Measurements from ENCODE around the gene EIF3M.
"Not testable (repeated sequence)": the region's sequence is repeated elsewhere in the genome, so short reads cannot be mapped to it uniquely, and the experiment has no call there.

EIF3M gene

DNA sequence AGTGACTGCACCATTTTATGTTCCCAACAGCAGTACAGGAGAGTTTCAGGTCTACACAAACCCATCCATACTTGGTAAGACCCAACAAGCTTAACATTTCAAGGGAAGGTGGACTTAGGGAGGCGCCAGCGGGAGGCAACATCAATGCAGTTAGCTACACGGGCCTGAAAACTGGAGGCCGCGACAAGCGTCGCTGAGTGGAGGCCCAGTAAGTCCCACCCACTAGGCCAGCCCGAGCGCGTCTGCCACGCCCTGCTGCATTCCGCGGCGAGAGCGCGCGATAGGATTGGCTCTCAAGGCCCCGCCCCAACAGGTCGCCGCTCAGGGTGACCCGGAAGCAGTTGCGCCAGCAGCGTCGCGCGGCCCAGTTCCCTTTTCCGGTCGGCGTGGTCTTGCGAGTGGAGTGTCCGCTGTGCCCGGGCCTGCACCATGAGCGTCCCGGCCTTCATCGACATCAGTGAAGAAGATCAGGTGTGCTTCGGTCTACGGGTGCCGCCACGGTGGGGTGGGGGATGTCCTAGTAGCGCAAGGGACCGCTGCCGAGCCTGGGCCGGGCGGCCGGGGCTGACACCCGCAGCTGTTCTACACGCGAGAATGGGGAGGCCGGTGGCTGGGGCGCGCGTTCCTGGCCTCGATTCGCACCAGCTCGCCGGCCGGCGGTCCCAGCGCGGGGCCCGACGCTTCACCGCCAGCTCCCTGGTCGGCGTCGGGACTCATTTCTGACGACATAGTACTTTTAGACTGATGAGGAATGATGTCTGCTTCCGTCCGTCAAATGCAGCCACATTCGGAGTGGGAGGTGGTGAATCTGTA lies at the start of gene EIF3M:
Gene EIF3M, plus strand, starts transcription at position 373 of the 813 bp plus-strand sequence. Its CDS starts 57 bp downstream, at position 430.
- FAIRE-seq: peak; percentile 82

DNA sequence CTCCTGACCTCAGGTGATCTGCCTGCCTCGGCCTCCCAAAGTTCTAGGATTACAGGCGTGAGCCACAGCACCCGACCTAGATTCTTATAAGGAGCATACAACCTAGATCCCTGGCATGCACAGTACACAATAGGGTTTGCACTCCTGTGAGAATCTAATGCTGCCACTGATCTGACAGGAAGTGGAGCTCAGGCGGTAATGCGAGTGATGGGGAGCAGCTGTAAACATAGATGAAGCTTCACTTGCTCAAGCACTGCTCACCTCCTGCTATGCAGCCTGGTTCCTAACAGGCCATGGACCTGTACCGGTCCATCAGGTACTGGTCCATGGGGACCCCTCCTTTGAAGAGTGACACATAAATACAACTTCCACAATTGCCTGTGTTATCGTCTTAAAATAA lies 44.8 kb upstream of the EIF3M start:
- no peak for FAIRE-seq

DNA sequence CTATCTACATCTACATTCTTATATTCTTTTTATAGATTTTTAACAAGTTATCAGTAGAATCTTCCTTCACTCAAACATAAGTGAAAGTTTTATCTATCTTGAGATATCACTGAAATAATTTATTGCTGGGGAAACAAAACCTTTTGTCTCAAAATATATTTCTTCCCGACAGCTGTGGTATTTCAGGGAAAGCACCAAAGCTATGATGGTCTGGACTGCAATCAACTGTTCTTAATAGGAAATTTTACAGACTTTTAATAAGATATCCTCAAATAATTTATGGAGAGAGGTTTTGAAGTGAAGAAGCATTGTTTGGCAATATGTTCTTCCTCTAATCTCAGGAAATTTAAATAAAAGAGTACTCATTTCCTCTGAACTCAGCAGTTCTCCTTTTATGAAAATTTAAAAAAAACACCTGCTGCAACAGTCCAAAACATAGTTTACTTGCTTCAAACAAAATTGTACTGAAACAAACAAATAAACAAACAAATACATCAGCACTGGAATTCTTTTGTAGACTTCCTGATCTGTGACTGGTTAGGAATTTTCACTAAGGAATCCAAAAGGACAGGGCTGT lies 33.9 kb upstream of the EIF3M start:
- no peak for FAIRE-seq

DNA sequence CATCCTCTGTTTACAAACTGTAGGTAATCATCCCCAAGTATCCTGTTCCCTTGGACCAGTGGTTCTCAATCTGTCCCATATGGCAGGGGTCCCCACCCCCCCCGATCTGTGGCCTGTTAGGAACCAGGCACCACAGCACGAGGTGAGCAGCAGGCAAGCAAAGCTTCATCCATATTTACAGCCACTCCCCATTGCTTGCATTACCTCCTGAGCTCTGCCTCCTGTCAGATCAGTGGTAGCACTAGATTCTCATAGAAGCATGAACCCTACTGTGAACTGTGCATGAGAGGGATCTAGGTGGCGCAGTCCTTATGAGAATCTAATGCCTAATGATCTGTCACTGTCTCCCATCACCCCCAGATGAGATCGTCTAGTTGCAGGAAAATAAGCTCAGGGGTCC lies 33.4 kb upstream of the EIF3M start:
- no peak for FAIRE-seq

DNA sequence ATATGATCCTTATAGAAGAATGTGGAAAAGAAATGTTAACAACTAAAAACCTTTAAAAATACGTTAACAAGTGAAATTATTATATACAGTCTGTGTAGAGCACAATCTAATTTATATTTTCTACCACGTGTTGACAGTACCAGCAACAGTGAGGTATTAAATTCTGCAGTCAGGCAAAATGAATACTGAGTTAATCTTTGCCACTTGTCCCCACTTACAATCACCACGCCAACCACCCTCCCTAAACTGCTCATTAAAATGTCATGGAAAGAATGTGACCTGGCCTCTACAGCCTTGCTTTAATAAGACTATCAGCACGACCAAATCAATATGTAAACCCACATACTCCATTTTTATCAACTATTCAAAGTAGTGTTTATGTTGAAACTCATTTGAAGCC lies 28.5 kb upstream of the EIF3M start:
- FAIRE-seq: no peak

DNA sequence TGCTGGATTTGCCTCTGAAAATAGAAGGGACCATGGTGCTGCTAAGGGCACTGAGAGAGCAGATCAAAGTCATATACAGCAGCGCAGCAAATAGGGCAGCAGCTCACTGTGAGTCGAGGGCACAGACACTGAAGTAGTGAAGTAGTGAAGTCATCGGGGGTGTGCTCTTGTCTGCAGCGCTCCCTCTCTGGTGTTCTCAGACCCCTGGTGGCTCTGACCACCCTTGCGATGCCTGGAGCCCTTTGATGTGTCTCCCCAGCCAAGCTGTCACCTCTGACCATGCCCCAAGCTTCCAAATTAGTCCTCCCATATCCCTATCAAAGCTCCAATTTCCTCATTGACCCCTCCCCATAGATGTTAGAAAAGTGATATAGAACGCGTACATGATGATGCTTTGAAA lies 27.7 kb upstream of the EIF3M start:
- no peak for FAIRE-seq

DNA sequence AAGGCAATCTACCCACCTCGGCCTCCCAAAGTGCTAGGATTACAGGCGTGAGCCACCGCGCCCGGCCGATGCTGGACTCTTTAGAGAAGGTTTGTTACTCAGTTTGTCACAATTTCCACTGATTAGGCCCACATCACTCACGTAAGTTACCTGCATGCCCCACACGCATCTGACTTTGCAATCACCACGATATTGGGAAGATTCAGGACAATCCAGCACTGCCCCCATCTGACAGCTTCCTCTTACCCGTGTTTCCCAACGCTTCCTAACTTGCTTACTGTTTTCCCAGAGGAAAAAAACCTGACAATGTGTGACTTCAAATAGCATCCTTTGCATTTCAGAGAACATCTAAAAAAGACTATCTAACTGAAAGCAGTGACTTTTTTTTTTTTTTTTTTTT lies 21.8 kb upstream of the EIF3M start:
- FAIRE-seq: no peak

DNA sequence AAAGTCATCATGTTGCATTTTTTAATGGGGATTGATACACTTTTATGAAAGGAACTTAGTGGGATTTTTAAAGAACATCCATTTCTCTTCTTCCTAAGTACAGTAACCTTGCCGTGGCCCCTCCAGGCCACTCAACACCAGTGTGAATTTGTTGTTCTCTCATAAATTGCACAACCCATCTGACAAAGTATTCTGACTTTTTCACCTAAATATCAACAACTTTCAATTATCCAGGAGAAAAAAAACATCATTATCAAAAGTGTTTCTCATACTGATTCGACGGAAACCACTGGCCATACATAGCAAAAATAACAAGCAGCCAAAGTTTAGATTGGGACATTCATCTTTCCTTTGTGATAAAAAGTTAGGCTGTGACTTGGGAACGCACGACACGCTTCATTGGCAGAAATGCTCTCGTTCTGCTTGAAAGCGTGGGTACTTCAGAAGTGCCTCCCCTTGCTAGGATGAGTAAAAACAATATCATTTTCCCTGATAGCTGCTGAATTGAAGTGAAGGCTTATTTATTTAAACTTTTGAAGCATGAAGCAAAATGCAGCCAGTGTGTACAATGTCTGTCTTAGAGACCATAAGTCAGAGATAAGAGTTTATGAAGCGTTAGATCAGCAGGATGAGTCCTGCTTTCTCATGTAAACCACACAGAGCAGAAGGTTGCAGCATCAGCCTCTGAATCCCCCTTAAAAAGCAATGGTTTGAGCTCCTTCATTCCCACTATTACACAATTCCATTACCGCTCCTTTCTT lies 20.6 kb upstream of the EIF3M start:
- no peak for FAIRE-seq

DNA sequence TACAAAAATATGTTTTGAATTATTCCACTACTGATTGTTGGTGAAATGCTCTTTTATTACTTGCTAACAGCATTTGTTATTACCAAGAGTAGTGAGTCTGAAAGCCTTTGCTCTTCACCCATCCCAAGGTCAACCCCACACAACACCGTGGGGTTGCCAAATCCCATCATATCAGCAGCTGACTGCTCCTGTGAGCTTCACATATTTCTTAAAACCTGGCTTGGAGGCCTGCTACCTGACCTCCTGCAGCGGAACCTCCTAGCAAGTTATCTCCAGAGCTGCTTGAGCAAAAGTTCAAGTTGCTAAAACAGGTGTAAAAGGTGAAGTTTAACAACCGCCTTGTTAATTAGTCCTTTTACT lies 20.1 kb upstream of the EIF3M start:
- FAIRE-seq: no peak

DNA sequence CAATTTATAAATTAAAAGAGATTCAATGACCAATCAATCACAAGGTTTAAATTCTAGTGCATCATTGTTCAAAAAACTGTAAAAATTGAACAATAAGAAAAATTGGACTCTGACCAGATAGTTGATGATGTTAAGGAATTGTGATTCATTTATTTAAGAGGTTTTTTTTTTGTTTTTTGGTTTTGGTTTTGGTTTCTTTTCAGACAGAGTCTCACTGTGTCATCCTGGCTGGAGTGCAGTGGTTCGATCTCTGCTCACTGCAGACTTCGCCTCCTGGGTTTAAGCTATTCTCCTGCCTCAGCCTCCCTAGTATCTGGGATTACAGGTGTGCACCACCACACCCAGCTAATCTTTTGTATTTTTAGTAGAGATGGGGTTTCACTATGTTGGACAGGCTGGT lies 17.1 kb upstream of the EIF3M start:
- no peak for FAIRE-seq

DNA sequence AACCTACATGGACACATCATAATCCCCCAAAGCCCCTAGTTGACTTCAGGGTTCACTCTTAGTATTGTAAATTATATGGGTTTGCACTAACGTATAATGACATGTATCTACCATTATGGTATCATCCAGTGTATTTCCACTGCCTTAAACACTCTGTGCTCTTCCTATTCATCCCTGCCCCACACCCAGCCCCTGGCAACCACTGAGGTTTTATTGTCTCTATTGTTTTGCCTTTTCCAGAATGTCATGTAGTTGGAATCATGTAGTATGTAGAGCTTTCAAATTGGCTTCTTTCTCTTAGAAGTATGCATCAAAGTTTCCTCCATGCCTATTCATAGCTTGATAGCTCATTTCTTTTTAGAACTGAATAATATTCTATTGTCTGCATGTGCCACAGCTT lies 16.5 kb upstream of the EIF3M start:
- FAIRE-seq: no peak

DNA sequence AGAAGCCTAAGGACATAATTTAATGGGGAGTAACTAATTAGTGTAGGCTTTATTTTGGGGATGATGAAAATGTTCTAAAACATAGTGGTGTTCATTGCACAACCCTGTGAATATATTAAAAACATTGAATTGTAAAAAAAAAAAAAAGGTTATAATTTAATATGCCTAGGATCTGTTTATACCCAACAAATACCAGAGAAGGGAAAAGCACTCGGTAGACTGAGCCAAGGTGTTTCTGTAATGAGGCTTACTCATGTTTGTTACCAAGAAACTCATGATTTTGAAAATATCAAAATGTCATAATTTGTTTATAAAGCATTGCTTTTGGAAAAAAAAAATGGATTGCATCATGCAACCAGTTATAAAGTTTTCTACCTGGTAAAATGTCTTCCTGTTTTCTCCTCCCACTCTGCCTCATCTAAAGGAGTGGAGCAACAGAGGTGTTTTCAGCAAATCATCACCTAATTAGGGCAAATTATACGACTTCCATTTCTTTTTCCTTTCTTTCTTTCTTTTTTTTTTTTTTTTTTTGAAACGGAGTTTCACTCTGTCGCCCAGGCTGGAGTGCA lies 14.2 kb upstream of the EIF3M start:
- no peak for FAIRE-seq

DNA sequence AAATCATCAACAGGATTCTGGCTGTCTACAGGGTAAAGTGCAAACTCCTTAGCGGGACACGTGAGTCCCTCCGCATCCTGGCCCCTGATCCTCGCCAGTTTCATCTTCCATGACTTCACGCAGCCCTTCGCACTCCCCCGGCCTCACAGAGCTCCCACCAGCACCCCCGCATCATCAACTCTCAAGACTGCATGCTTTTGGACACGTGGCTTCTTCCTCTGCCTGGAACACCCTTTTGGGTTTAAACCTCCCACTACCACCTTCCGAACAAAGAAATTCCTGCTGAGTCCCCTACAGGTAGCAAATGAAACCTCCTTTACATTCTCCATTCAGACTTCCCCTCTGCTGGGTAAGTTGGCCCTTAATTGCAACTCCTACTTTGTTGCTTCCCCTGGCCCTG lies 12.6 kb upstream of the EIF3M start:
- no peak for FAIRE-seq

DNA sequence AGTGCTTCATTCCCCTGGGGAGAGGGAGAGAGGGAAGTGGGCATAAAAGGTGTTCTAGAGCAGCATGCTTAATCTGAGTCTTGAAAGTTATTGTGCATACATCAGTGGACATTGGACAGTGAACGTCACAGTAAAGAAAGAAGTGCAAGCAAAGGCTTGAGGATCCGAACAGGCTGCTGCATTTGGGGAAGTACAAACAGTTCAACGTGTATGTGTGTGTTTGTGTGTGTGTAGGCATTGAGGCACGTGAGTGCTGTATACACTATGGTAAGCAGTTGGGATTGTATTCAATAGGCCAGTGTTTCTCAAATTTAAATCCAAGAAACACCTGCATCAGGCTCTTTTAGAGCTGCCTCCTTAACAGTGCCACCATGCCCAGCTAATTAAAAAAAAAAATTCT lies 10.4 kb upstream of the EIF3M start:
- no peak for FAIRE-seq

DNA sequence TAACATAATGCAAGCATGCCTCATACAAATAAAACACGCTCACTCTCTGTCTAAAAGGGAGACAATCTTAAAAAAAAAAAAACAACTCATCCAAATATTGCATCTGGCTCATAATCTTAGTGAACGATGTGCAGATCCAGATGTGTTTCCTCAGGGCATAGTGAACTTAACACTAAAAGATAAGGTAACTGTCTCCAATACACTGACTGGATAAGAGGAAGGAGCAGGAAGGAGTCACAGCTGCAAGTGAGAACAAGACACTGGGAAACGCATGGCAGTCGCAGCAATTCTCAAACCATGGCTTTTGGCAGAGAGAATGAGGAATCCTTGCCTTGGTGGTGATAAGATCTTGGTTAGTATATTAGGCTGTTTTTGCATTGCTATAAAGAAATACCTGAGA lies 9.2 kb upstream of the EIF3M start:
- FAIRE-seq: no peak

DNA sequence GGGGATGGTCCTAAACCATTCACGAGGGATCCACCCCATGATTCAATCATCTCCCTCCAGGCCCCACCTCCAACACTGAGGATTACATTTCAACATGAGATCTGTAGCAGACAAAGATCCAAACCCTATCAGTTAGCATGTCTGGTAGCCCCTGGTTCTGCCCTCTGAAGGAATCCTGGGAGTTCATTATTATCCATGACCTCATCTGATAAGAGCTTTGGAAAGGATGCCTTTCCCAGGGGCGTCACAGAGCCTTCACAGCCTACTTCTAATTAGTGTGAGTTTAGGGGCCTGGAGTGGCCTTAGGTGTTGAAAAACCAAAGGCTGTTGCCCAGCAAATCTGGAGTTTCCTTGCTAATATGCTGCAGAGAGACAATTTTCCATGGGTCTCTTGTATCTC lies 8.6 kb upstream of the EIF3M start:
- no peak for FAIRE-seq

DNA sequence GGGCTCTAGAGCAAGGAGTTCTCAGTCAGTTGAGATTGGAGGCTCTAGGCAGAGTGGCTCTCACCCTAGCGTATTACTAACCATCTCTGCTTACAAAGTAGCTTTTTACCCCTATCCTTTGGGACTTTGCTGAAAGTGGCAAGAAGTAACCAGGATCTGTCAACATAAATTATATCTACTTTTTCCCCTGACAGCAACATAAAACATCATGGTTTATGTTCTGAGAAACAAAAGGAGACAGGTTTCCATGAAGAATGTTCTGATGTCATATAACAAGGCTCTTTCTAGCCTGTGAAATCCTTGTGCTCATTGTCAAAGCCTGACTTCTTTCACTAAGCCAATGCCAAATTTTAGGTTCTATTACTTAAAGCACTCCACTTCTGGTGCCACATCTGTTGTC lies 7.2 kb upstream of the EIF3M start:
- no peak for FAIRE-seq

DNA sequence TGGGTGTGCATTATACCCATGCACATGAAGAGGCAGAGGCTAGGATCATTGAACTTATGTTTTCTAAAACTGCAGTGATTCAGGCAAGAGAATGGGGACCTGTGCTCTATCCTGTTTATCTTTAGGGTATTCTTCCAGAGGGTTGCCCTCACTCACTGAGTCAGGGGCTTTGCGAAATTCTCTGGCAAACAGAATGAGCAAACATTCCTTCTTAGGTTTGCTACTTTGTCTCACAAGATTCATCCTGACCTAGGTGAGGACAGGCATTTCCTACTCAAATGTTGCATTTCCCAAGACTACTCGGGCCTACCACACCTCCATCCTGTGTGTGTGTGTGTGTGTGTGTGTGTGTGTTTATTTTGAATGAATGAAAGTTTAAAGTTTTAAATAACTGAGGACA lies 2.7 kb upstream of the EIF3M start:
- no peak for FAIRE-seq

DNA sequence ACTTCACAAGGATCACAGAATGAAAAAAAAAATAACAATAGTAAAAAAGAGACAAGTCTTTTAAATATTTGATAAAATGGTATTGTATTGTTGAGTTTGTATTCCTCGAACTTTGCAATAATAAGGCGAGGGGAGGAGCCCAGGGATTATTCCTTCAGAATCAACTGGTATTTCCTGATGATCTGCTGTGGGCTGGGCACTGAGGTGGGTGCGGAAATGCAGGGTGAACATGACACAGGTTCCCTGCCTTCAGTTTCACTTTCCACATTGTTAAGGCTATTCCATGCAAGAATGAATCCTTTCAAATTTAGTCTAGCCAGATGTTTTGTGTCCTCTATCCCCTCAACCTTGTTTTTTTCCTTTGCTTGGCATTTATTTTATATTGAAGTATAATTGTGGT lies 2.1 kb upstream of the EIF3M start:
- FAIRE-seq: no peak

DNA sequence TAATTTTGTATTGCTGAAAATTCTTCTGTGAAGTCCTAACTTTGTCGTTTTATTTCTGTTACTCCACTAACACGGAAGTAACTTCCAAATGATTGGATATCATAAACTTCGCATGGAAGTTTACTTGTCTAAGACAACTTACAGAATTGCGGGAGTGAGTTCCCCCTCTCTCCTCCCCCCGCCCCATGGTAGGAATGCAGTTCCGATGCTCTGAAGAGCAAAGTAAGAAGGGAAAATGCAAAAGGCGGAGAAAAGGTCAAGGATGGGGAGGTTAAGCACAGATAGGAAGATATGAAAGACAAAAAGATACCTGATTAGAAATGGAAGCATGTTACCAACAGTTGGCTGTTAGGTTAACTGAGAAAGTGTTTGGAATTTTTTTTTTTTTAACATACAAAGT lies 1.3 kb downstream of the EIF3M start:
- FAIRE-seq: no peak

DNA sequence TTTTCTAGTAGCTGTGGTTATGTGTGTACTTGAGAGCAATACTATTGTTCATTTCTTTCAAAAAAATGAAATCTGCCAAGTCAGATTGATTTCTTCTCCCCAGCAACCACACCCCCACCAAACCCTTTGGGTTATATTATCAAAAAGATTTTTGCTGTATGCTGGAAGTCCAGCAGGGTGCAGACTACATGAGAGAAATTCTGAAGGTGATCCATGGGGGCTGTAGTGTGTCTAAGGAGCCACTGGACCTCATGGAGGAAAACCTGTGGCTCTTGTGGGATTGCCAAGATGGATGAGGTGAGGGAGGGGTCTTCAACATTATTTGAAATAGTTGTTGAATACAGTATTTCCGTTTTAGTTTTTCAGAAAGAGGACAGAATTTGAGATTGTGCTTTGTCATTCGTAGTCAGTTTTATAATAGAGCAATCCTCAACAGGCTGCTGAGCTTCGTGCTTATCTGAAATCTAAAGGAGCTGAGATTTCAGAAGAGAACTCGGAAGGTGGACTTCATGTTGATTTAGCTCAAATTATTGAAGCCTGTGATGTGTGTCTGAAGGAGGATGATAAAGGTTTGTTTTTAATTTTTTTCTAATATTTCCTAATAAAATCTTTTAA lies 3.1 kb downstream of the EIF3M start:
- FAIRE-seq: no peak

DNA sequence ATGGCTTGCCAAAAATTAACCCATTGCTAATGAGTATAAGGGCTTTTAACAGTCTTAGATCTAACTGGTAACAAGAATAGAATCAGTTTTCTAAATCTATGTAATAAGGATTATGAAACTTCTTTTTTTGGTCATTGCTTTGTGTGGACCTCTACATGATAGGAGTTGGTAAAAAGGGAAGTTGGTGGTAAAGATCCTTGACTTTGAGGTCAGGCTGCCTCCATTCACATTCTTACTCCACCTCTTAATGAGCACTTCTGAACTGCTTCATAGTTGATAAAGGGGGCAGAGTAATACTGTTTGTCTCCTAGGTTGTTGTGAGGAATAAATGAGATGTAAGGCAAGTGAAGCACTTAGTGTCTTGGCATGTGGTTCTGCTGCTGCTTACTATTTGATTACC lies 10.6 kb downstream of the EIF3M start:
- FAIRE-seq: no peak

DNA sequence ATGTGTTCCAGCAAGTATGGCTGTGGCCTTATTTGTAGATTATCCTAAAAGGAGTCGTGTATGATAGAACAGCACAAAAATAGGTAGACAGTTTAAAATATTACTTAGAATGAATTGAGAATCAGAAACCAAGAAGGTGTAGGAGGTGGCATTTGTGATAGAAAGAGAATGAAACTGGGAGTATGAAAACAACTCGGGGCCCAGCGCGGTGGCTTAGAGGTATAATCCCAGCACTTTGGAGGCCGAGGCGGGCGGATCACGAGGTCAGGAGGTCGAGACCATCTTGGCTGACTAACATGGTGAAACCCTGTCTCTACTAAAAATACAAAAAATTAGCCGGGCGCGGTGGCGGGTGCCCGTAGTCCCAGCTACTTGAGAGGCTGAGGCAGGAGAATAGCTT lies 12.5 kb downstream of the EIF3M start:
- not testable (repeated sequence) for FAIRE-seq

All from endometrium (tissue), 2 donors.